Measurements from ENCODE around the gene TMEM59L. TPM values are rescaled to one million over a fixed set of nuclear protein-coding genes. Genes with fewer than 3 reads are reported as not detected.

Gene TMEM59L
- total and polyA plus RNA-seq, 5 donors from 2014 or later: not detected

DNA sequence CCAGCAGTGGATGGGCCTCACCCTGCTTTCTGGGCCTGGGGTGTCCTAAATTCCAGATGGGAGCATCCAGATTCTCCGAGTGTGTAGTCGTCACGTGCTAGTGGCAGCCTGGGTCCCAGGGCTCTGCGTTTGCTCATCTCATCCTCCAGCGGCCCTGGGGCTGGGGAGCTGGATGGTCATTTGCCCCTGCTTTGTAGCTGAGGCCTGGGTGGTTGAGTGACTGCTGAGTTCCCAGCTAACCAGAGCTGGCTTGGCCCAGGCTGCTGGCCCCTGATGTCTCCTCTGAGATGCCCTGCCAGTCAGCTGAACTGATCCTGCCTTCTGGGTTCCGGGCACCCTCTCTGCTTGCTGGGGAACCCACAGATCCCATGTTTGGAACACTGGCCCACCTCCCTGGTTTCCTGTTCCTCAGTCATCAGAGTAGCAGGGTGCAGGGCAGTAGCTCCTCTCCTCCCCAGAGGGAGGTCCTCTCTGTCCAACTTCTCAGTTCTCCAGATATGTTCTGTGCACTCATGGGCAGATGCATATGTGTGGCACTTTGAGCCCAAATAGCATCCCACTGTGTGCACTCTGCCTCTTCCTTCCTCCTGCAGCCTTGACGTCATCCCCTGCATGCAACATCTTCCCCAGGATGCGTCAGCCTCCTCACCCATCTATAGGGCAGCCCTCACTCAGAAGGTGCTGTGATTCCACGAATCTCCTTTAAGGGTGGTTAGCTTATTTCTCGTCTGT is 48.4 kb downstream of the TMEM59L start:
- ATAC-seq (ENCODE audit: low read depth in 2 of 2) (no peak), DNase-seq (no peak)
- Mint-ChIP-seq H3K4me1 (peaks cover 0 to 35% (median 17%) of the 10 kb centered on the region in 4 donors), H3K36me3 (peaks cover 6% of the 10 kb centered on the region), H3K4me3 (no peak overlapping the region), H3K27ac (peak overlapping the region in 1 of 3 donors; percentile 49), H3K9me3 (no peaks in the 10 kb centered on the region), H3K27me3 (no peaks in the 10 kb centered on the region)
- H3K4me1 ChIP-seq (ENCODE audit: control insufficient read depth, insufficient read depth, low read length, poor library complexity, severe bottlenecking): peaks cover 5% of the 10 kb centered on the region
- H3K27ac ChIP-seq (ENCODE audit: insufficient read depth, low read length, poor library complexity, severe bottlenecking): no peak overlapping the region
- H3K4me3 ChIP-seq (ENCODE audit: low read depth, low read length): no peak overlapping the region
- no peaks in the 10 kb centered on the region for H3K27me3 ChIP-seq (ENCODE audit: control insufficient read depth, insufficient read depth, low read length)
- H3K9me3 ChIP-seq (ENCODE audit: control insufficient read depth in 2 of 2, low read length in 2 of 2): no peaks in the 10 kb centered on the region
- H3K36me3 ChIP-seq (ENCODE audit: control insufficient read depth, insufficient read depth, low read length): peaks cover 3% of the 10 kb centered on the region

DNA sequence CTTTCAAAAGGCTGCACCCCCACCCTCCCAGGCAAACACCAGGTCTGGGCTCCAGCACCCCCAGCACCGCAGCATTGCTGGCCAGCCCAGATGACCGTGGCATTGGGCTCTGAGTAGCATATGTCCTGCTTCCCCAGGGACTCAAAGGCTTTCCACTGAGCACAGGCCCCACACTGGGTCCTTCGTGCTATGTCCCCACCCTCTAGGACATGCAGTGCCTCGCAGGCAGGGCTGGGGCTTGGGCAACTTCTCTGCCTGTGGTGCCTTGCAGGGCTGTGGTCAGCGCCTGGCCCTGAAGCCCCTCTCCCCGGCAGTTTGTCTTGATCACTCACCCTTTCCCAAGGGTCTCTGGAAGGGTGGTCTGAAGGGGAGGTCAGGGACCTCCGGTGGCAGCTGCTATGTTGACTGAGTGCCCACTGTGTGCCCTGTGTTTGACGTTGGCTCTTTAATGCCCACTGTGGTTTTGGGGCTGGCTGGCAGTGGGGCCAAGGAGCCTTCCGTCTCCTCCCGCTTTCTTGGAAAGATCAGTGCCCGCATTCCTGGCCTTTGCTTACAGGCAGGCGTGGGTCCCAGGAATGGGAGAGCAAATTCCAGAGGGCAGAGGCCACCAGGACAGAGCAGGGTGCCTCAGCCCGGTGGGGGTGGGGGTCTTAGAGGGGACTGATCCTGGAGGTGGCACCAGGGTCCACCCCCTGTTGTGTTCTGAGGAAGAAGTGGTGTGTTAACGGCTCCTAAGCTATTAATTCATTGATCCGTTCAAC is 50.5 kb downstream of the TMEM59L start:
- Mint-ChIP-seq H3K36me3 (peaks cover 8% of the 10 kb centered on the region), H3K27ac (peak overlapping the region in 2 of 3 donors; percentile 44 to 86), H3K27me3 (no peaks in the 10 kb centered on the region), H3K4me3 (no peak overlapping the region), H3K4me1 (peaks cover 0 to 27% (median 15%) of the 10 kb centered on the region in 4 donors), H3K9me3 (no peaks in the 10 kb centered on the region)
- Histone ChIP-seq H3K4me1 (ENCODE audit: control insufficient read depth, insufficient read depth, low read length, poor library complexity, severe bottlenecking) (peaks cover 5% of the 10 kb centered on the region), H3K36me3 (ENCODE audit: control insufficient read depth, insufficient read depth, low read length) (peaks cover 9% of the 10 kb centered on the region), H3K27me3 (ENCODE audit: control insufficient read depth, insufficient read depth, low read length) (no peaks in the 10 kb centered on the region), H3K4me3 (ENCODE audit: low read depth, low read length) (no peak overlapping the region), H3K9me3 (ENCODE audit: control insufficient read depth in 2 of 2, low read length in 2 of 2) (no peaks in the 10 kb centered on the region), H3K27ac (ENCODE audit: insufficient read depth, low read length, poor library complexity, severe bottlenecking) (no peak overlapping the region)
- ATAC-seq (ENCODE audit: low read depth in 2 of 2) (no peak), DNase-seq (no peak)

DNA sequence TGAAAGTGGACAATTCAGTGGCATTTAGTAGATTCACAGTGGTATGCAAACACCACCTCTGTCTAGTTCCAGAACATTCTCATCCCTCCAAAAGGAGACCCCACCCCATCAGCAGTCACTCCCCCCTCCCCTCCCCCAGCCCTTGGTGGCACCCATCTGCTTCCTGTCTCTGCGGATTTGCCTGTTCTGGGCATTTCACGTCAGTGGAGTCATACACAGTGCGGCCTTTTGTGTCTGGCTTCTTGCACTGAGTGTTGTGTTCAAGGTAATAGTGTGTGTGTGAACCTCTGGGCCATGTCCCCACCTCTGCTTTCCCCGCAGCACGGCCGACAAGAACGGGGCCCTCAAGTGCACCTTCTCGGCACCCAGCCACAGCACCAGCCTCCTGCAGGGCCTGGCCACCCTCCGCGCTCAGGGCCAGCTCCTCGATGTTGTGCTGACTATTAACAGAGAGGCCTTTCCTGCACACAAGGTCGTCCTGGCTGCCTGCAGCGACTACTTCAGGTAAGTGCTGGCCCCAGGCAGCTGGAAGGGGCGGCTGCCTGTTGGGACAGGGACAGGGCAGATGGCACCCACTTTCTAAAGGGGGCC is 51.4 kb downstream of the TMEM59L start:
- Mint-ChIP-seq H3K27ac (peak overlapping the region in 2 of 3 donors; percentile 44 to 89), H3K27me3 (no peaks in the 10 kb centered on the region), H3K36me3 (peaks cover 8% of the 10 kb centered on the region), H3K9me3 (no peaks in the 10 kb centered on the region), H3K4me3 (peak overlapping the region in 2 of 4 donors; percentile 28 to 36), H3K4me1 (peaks cover 0 to 19% (median 9%) of the 10 kb centered on the region in 4 donors)
- Histone ChIP-seq H3K4me3 (ENCODE audit: low read depth, low read length) (no peak overlapping the region), H3K27me3 (ENCODE audit: control insufficient read depth, insufficient read depth, low read length) (no peaks in the 10 kb centered on the region), H3K4me1 (ENCODE audit: control insufficient read depth, insufficient read depth, low read length, poor library complexity, severe bottlenecking) (peaks cover 5% of the 10 kb centered on the region), H3K27ac (ENCODE audit: insufficient read depth, low read length, poor library complexity, severe bottlenecking) (no peak overlapping the region), H3K9me3 (ENCODE audit: control insufficient read depth in 2 of 2, low read length in 2 of 2) (no peaks in the 10 kb centered on the region), H3K36me3 (ENCODE audit: control insufficient read depth, insufficient read depth, low read length) (peaks cover 15% of the 10 kb centered on the region)
- DNase-seq: peak in 1 of 3 donors; percentile 52
- ATAC-seq (ENCODE audit: low read depth in 2 of 2): peak in 1 of 2 donors; percentile 60

DNA sequence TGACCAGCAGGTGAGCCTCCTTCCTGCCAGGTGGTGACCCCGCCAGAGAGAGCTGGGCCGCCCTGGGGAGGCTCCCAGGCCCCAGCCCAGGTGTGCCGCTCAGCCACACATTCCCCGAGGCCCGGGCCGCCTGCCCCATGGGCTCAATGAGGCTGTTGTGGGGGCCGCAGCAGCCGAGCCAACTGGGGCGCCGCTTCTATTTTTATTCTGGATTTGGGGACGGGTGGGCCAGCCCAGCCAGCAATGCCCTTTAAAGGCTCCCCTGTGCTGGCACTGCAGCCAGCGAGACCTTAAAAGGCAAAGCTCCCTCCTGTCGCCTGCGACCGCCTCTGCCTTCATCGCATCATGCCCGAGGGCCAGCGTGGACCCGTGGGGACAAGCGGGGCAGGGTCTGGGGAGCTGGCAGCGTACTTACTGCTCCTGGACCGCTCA is 53.1 kb downstream of the TMEM59L start:
- Histone ChIP-seq H3K36me3 (ENCODE audit: control insufficient read depth, insufficient read depth, low read length) (peaks cover 20% of the 10 kb centered on the region), H3K27me3 (ENCODE audit: control insufficient read depth, insufficient read depth, low read length) (no peaks in the 10 kb centered on the region), H3K9me3 (ENCODE audit: control insufficient read depth in 2 of 2, low read length in 2 of 2) (no peaks in the 10 kb centered on the region), H3K4me1 (ENCODE audit: control insufficient read depth, insufficient read depth, low read length, poor library complexity, severe bottlenecking) (peaks cover 5% of the 10 kb centered on the region), H3K27ac (ENCODE audit: insufficient read depth, low read length, poor library complexity, severe bottlenecking) (no peak overlapping the region), H3K4me3 (ENCODE audit: low read depth, low read length) (no peak overlapping the region)
- no peaks in the 10 kb centered on the region for H3K9me3 Mint-ChIP-seq
- H3K27me3 Mint-ChIP-seq: no peaks in the 10 kb centered on the region
- peaks cover 0 to 19% (median 10%) of the 10 kb centered on the region in 4 donors for H3K4me1 Mint-ChIP-seq
- no peak for ATAC-seq (ENCODE audit: low read depth in 2 of 2)
- no peak for DNase-seq
- no peak overlapping the region for H3K27ac Mint-ChIP-seq
- no peak overlapping the region for H3K4me3 Mint-ChIP-seq
- H3K36me3 Mint-ChIP-seq: peaks cover 19% of the 10 kb centered on the region

DNA sequence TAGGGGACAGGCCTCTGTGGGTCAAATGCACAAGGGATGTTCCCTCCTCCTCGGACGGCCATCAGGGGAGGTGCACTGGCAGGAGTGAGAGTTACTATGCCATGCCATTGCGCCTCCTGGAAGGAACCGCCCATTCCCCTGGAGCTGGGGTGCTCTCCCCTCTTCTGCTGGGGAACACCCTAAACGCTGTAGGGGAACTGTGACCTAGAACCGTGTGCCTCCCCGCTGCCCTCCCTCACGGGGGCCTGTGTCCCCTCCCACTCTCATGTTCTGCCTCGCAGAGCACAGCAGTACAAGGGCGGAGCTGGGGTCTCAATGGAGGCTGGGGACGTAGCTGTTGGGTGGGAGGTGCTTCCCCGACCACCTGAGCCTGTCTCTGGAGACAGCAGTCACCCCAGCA is 53.6 kb downstream of the TMEM59L start:
- no peak overlapping the region for H3K4me3 ChIP-seq (ENCODE audit: low read depth, low read length)
- H3K4me1 ChIP-seq (ENCODE audit: control insufficient read depth, insufficient read depth, low read length, poor library complexity, severe bottlenecking): peaks cover 5% of the 10 kb centered on the region
- ATAC-seq (ENCODE audit: low read depth in 2 of 2) (no peak), DNase-seq (no peak)
- H3K27me3 ChIP-seq (ENCODE audit: control insufficient read depth, insufficient read depth, low read length): no peaks in the 10 kb centered on the region
- peaks cover 18% of the 10 kb centered on the region for H3K36me3 Mint-ChIP-seq
- H3K36me3 ChIP-seq (ENCODE audit: control insufficient read depth, insufficient read depth, low read length): peaks cover 20% of the 10 kb centered on the region
- no peak overlapping the region for H3K4me3 Mint-ChIP-seq
- no peak overlapping the region for H3K27ac ChIP-seq (ENCODE audit: insufficient read depth, low read length, poor library complexity, severe bottlenecking)
- H3K27ac Mint-ChIP-seq: no peak overlapping the region
- peaks cover 0 to 18% (median 8%) of the 10 kb centered on the region in 4 donors for H3K4me1 Mint-ChIP-seq
- H3K27me3 Mint-ChIP-seq: no peaks in the 10 kb centered on the region
- H3K9me3 Mint-ChIP-seq: no peaks in the 10 kb centered on the region
- H3K9me3 ChIP-seq (ENCODE audit: control insufficient read depth in 2 of 2, low read length in 2 of 2): no peaks in the 10 kb centered on the region

DNA sequence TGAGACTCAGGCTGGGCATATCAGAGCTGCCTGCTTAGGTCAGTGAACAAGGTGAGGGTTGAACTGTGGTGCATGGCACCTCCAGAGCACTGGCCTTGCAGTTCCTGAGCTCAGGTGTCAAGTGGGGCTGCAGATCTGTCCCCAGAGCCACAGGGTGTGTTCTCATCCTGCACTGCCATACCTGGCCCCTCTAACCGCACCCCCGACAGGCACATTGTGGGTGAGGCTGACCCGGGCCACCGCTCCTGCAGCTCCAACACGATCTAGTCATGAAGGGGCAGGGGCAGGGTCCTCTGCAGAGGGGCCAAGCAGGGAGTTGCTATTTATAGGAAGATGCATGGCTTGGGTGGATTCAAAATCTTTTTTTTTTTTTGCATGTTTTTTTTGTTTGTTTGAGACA is 54.1 kb downstream of the TMEM59L start:
- peaks cover 0 to 17% (median 6%) of the 10 kb centered on the region in 4 donors for H3K4me1 Mint-ChIP-seq
- H3K9me3 ChIP-seq (ENCODE audit: control insufficient read depth in 2 of 2, low read length in 2 of 2): no peaks in the 10 kb centered on the region
- H3K4me3 Mint-ChIP-seq: no peak overlapping the region
- ATAC-seq (ENCODE audit: low read depth in 2 of 2): no peak
- no peak overlapping the region for H3K4me3 ChIP-seq (ENCODE audit: low read depth, low read length)
- no peak overlapping the region for H3K27ac Mint-ChIP-seq
- no peak for DNase-seq
- peaks cover 20% of the 10 kb centered on the region for H3K36me3 ChIP-seq (ENCODE audit: control insufficient read depth, insufficient read depth, low read length)
- H3K27me3 Mint-ChIP-seq: no peaks in the 10 kb centered on the region
- no peaks in the 10 kb centered on the region for H3K9me3 Mint-ChIP-seq
- H3K27ac ChIP-seq (ENCODE audit: insufficient read depth, low read length, poor library complexity, severe bottlenecking): no peak overlapping the region
- H3K27me3 ChIP-seq (ENCODE audit: control insufficient read depth, insufficient read depth, low read length): no peaks in the 10 kb centered on the region
- peaks cover 5% of the 10 kb centered on the region for H3K4me1 ChIP-seq (ENCODE audit: control insufficient read depth, insufficient read depth, low read length, poor library complexity, severe bottlenecking)
- peaks cover 15% of the 10 kb centered on the region for H3K36me3 Mint-ChIP-seq

DNA sequence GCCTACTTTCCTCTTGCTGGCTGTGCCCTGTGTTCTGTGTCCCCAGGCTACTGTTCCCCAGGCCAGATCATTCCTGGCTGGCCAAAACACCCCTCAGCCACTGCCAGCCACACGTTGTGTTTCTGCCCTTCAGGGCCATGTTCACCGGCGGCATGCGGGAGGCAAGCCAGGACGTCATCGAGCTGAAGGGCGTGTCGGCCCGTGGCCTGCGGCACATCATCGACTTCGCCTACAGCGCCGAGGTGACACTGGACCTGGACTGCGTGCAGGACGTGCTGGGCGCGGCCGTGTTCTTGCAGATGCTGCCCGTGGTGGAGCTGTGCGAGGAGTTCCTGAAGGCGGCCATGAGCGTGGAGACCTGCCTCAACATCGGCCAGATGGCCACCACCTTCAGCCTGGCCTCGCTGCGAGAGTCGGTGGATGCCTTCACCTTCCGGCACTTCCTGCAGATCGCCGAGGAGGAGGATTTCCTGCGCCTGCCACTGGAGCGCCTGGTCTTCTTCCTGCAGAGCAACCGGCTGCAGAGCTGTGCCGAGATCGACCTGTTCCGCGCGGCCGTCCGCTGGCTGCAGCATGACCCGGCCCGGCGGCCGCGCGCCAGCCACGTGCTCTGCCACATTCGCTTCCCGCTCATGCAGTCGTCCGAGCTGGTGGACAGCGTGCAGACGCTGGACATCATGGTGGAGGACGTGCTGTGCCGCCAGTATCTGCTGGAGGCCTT is 55.0 kb downstream of the TMEM59L start:
- Mint-ChIP-seq H3K27me3 (no peaks in the 10 kb centered on the region), H3K4me3 (no peak overlapping the region), H3K27ac (no peak overlapping the region), H3K36me3 (peaks cover 15% of the 10 kb centered on the region), H3K4me1 (peaks cover 0 to 15% (median 6%) of the 10 kb centered on the region in 4 donors), H3K9me3 (no peaks in the 10 kb centered on the region)
- peaks cover 20% of the 10 kb centered on the region for H3K36me3 ChIP-seq (ENCODE audit: control insufficient read depth, insufficient read depth, low read length)
- DNase-seq (no peak), ATAC-seq (ENCODE audit: low read depth in 2 of 2) (no peak)
- H3K27ac ChIP-seq (ENCODE audit: insufficient read depth, low read length, poor library complexity, severe bottlenecking): no peak overlapping the region
- no peak overlapping the region for H3K4me3 ChIP-seq (ENCODE audit: low read depth, low read length)
- H3K9me3 ChIP-seq (ENCODE audit: control insufficient read depth in 2 of 2, low read length in 2 of 2): no peaks in the 10 kb centered on the region
- peaks cover 5% of the 10 kb centered on the region for H3K4me1 ChIP-seq (ENCODE audit: control insufficient read depth, insufficient read depth, low read length, poor library complexity, severe bottlenecking)
- no peaks in the 10 kb centered on the region for H3K27me3 ChIP-seq (ENCODE audit: control insufficient read depth, insufficient read depth, low read length)

Measured in CD4-positive, CD25-positive, alpha-beta regulatory T cell (primary cell).